ENCODE data around the gene PLCE1. TPM values are rescaled to one million over a fixed set of nuclear protein-coding genes. Genes with fewer than 3 reads are reported as not detected.

Gene PLCE1
- total RNA-seq, 1 experiment from 2014 or later = 1.8 TPM

DNA sequence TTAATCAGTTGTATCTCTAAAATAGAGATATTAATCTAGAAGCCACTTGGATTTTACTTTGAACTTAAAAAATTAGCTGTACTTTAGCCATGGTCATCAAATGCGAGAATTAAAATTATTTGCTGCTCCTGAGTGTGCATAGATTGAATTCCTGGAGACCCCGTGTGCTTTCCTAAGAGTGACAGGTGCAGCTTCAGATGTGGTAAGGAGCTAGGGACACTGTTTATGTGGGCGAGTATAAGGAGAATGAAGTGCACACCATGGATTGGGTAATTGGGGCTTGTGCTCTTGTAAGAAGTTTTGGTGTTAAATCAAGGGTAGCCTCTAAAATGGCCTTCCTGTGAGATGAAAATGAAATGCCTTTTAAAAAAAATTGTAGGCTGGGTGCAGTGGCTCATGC is 9.8 kb downstream of the PLCE1 start:
- Mint-ChIP-seq H3K9me3 (ENCODE audit: low read depth, unreplicated experiment) (no peaks in the 10 kb centered on the region), H3K4me1 (ENCODE audit: low read depth, unreplicated experiment) (peaks cover 23% of the 10 kb centered on the region), H3K27ac (ENCODE audit: unreplicated experiment) (no peak overlapping the region), H3K36me3 (ENCODE audit: insufficient read depth, unreplicated experiment) (no peaks in the 10 kb centered on the region), H3K27me3 (ENCODE audit: unreplicated experiment) (no peaks in the 10 kb centered on the region), H3K4me3 (ENCODE audit: low read depth, unreplicated experiment) (no peak overlapping the region)
- intact Hi-C loops (cut with micrococcal nuclease; ENCODE audit: unreplicated experiment) = no loop called here
- no peak for DNase-seq
- CTCF ChIA-PET = no interaction called here
- TF ChIP-seq, protein P1, sequence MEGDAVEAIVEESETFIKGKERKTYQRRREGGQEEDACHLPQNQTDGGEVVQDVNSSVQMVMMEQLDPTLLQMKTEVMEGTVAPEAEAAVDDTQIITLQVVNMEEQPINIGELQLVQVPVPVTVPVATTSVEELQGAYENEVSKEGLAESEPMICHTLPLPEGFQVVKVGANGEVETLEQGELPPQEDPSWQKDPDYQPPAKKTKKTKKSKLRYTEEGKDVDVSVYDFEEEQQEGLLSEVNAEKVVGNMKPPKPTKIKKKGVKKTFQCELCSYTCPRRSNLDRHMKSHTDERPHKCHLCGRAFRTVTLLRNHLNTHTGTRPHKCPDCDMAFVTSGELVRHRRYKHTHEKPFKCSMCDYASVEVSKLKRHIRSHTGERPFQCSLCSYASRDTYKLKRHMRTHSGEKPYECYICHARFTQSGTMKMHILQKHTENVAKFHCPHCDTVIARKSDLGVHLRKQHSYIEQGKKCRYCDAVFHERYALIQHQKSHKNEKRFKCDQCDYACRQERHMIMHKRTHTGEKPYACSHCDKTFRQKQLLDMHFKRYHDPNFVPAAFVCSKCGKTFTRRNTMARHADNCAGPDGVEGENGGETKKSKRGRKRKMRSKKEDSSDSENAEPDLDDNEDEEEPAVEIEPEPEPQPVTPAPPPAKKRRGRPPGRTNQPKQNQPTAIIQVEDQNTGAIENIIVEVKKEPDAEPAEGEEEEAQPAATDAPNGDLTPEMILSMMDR (IDR thresholded peaks at IDR 0.05; ENCODE audit: unreplicated experiment) = no peak
- BruUV-seq (replicated peaks) = no TSS peak

- intact Hi-C loops (cut with micrococcal nuclease; ENCODE audit: unreplicated experiment) = no loop called here
- H3K4me3 Mint-ChIP-seq (ENCODE audit: low read depth, unreplicated experiment) = no peak overlapping the region
- H3K4me1 Mint-ChIP-seq (ENCODE audit: low read depth, unreplicated experiment) = peaks cover 23% of the 10 kb centered on the region
- DNase-seq = peak; percentile 27
- H3K27me3 Mint-ChIP-seq (ENCODE audit: unreplicated experiment) = peaks cover 2% of the 10 kb centered on the region
- no TSS peak for BruUV-seq (replicated peaks)
- TF ChIP-seq, protein P1 (IDR thresholded peaks at IDR 0.05; ENCODE audit: unreplicated experiment) = no peak
- H3K9me3 Mint-ChIP-seq (ENCODE audit: low read depth, unreplicated experiment) = no peaks in the 10 kb centered on the region
- CTCF ChIA-PET = interaction anchor here (2.1 kb wide), 1 partner anchor 11 kb away, joined by 5 read pairs; the partner anchor contains the start of gene PLCE1
- H3K27ac Mint-ChIP-seq (ENCODE audit: unreplicated experiment) = no peak overlapping the region
- no peaks in the 10 kb centered on the region for H3K36me3 Mint-ChIP-seq (ENCODE audit: insufficient read depth, unreplicated experiment)
Observed at GRCh38 chr10:94005050-94005449, 11.3 kb downstream of the PLCE1 start.

DNA sequence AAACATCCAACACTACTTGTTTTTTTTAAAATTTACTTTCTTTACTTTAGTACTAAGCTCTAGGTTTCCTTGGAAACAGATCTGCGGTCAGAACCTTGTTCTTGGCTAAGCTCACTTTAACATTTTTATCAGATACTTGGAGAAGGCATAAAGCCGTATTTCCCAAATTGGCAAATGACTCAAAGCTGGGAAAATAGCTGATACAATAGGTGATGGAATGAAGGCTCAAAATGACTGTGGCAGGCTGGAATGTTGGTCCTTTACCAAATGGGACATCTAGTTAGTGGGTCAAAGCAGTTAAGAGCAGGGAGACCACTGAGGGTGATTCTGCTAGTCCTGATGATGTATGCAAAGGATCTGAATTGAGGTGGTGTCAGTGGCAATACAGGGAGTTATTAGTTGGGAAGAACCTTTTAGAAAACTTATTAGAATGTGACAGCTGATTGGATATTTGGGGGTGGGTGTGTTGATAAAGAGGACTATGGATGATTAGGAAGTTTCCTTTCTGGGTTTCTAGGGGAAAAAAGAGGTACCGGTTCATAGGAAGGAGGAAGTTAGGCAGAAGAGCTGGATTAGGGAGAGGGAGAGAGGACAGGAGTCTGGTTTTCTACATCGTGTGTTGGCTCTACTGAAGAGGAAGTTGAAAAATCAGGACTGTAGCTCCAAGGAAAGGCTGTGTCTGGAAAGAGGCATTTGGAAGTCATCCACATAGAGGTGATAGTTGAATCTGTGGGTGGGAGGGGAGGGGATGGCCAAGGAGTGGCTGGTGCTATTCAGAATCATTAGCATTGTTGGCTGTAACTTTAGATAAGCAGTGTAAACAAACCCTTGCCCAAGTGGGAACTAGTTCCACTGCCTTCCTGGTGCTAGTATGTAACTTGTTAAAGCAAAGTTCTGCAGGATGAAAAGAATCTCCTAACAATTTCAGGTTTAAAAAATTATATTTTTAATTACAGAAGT is 13.1 kb downstream of the PLCE1 start:
- TF ChIP-seq, protein P1 (IDR thresholded peaks at IDR 0.05; ENCODE audit: unreplicated experiment) = no peak

DNA sequence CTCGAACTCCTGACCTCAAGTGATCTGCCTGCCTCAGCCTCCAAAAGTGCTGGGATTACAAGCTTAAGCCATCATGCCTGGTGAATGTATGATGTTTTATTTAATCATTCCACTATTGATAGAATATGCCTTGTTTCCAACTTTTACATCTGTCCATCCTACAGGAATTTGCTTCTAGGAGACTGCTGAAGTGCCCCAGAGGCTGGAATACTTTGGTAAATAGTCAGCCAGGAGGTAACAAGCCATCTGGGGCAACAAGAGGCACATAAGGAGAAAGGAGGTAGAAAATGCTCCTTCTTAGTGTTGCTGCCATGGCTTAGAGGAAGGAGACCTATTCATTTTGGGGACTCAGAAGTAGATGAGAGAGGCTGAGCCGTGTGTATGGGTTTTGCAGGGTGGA is 14.8 kb downstream of the PLCE1 start:
- no peaks in the 10 kb centered on the region for H3K36me3 Mint-ChIP-seq (ENCODE audit: insufficient read depth, unreplicated experiment)
- intact Hi-C loops (cut with micrococcal nuclease; ENCODE audit: unreplicated experiment) = no loop called here
- H3K4me3 Mint-ChIP-seq (ENCODE audit: low read depth, unreplicated experiment) = no peak overlapping the region
- no TSS peak for BruUV-seq (replicated peaks)
- no peak for DNase-seq
- H3K9me3 Mint-ChIP-seq (ENCODE audit: low read depth, unreplicated experiment) = peaks cover 6% of the 10 kb centered on the region
- peaks cover 20% of the 10 kb centered on the region for H3K27me3 Mint-ChIP-seq (ENCODE audit: unreplicated experiment)
- TF ChIP-seq, protein P1 (IDR thresholded peaks at IDR 0.05; ENCODE audit: unreplicated experiment) = no peak
- peaks cover 32% of the 10 kb centered on the region for H3K4me1 Mint-ChIP-seq (ENCODE audit: low read depth, unreplicated experiment)
- no peak overlapping the region for H3K27ac Mint-ChIP-seq (ENCODE audit: unreplicated experiment)
- CTCF ChIA-PET = no interaction called here

More for the DNA sequence above, 13.1 kb downstream of the PLCE1 start:
- intact Hi-C loops (cut with micrococcal nuclease; ENCODE audit: unreplicated experiment) = no loop called here
- Mint-ChIP-seq H3K9me3 (ENCODE audit: low read depth, unreplicated experiment) (peaks cover 6% of the 10 kb centered on the region), H3K27ac (ENCODE audit: unreplicated experiment) (peak overlapping the region; percentile 22), H3K36me3 (ENCODE audit: insufficient read depth, unreplicated experiment) (no peaks in the 10 kb centered on the region), H3K4me1 (ENCODE audit: low read depth, unreplicated experiment) (peaks cover 23% of the 10 kb centered on the region), H3K27me3 (ENCODE audit: unreplicated experiment) (peaks cover 20% of the 10 kb centered on the region), H3K4me3 (ENCODE audit: low read depth, unreplicated experiment) (peak overlapping the region; percentile 10)
- peak; percentile 42 for DNase-seq
- CTCF ChIA-PET = interaction anchor here (0.8 to 2.1 kb wide), 2 partner anchors 13 to 15 kb away, joined by 3 to 5 read pairs; partner anchors contain the start of gene PLCE1
- BruUV-seq (replicated peaks) = no TSS peak

All from Calu3 (cell line).